Measurements from ENCODE around the gene RNF123.

DNA sequence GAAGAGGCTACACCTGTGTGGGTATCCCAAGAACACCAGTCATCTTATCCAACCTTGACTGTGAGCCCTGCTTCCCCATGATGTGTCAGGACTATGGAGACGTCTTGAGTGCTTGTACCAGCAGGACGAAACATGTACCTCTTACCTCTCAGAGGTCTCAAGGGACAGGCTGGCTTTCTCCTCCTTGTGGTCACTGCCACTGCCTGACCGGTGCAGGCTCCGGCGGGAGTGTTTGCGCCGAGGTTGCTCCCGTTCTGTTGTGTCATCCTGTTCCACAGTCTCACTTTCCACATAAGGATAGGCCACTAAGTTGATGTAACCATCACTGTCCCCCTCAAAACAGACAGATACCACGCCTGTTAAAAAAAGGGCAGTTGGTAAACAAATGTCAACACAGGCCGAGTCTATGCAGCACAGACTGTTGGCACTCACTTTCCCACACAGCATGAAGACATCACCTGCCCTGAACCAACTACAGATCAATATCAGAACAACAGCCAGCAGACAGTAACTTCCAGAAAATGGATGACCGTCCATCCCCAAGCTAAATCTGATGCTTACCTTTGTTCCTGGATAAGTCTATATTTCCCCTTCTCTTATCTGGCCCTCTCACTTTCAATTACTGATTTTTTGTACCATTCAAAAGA, 48.8 kb downstream of the RNF123 start:
- TF ChIP-seq, protein P1, sequence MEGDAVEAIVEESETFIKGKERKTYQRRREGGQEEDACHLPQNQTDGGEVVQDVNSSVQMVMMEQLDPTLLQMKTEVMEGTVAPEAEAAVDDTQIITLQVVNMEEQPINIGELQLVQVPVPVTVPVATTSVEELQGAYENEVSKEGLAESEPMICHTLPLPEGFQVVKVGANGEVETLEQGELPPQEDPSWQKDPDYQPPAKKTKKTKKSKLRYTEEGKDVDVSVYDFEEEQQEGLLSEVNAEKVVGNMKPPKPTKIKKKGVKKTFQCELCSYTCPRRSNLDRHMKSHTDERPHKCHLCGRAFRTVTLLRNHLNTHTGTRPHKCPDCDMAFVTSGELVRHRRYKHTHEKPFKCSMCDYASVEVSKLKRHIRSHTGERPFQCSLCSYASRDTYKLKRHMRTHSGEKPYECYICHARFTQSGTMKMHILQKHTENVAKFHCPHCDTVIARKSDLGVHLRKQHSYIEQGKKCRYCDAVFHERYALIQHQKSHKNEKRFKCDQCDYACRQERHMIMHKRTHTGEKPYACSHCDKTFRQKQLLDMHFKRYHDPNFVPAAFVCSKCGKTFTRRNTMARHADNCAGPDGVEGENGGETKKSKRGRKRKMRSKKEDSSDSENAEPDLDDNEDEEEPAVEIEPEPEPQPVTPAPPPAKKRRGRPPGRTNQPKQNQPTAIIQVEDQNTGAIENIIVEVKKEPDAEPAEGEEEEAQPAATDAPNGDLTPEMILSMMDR (IDR thresholded peaks at IDR 0.05) = no peak
- no peak for TF ChIP-seq POLR2AphosphoS5 (IDR thresholded peaks at IDR 0.05)
- no peak for TF ChIP-seq POLR2A (IDR thresholded peaks at IDR 0.05; ENCODE audit: low read depth)
- no peak for TF ChIP-seq EP300 (IDR thresholded peaks at IDR 0.05)

All from esophagus muscularis mucosa (tissue), 4 donors.